Kidney (tissue), 14 donors: ENCODE data around the gene MORN1. TPM values are rescaled to one million over a fixed set of nuclear protein-coding genes. Genes with fewer than 3 reads are reported as not detected.

ENCODE experiments used
- DNase-seq, 5 donors: peaks; one replicate each; pipeline ENCODE4 v3.0.0-alpha.2; 2013 to 2020
- FAIRE-seq: peaks from 2 replicates; lab custom pipeline; 2012; peaks lifted over from hg19 to GRCh38; lab: Jason Lieb, UNC
- H3K27ac ChIP-seq, 2 donors: one replicate each; pipeline ENCODE4 v1.7.0; 2013; ENCODE audit warnings: low read depth in 2 of 2, low read length in 2 of 2, inconsistent platforms in 1 of 2
- H3K27me3 ChIP-seq: one replicate; pipeline ENCODE4 v1.7.1; 2013; ENCODE audit warnings: low read length, inconsistent platforms; ENCODE audit not compliant: control insufficient read depth, insufficient read depth
- H3K36me3 ChIP-seq, 3 donors: one replicate each; pipeline versions ENCODE4 v1.7.0 to v1.7.1; 2013; ENCODE audit warnings: low read length in 3 of 3, control low read depth in 1 of 3, inconsistent platforms in 1 of 3; ENCODE audit not compliant: insufficient read depth in 3 of 3, control insufficient read depth in 2 of 3
- H3K4me1 ChIP-seq, 3 donors: one replicate each; pipeline versions ENCODE4 v1.7.0 to v1.7.1; 2013; ENCODE audit warnings: low read length in 3 of 3, inconsistent platforms in 1 of 3, low read depth in 1 of 3; ENCODE audit not compliant: control insufficient read depth in 2 of 3, insufficient read depth in 2 of 3
- H3K4me3 ChIP-seq, 3 donors: one replicate each; pipeline versions ENCODE4 v1.7.0 to v1.8.1; 2013; ENCODE audit warnings: low read length in 3 of 3, control low read depth in 1 of 3, inconsistent platforms in 1 of 3
- H3K9ac ChIP-seq, 3 donors: one replicate each; pipeline versions ENCODE4 v1.7.0 to v1.7.1; 2013; ENCODE audit warnings: low read length in 3 of 3, control low read depth in 1 of 3, inconsistent platforms in 1 of 3
- H3K9me3 ChIP-seq, 3 donors: one replicate each; pipeline versions ENCODE4 v1.7.0 to v1.7.1; 2013; ENCODE audit warnings: low read length in 3 of 3, control low read depth in 1 of 3, inconsistent platforms in 1 of 3; ENCODE audit not compliant: control insufficient read depth in 2 of 3, insufficient read depth in 1 of 3
- CTCF ChIP-seq: IDR thresholded peaks from 3 replicates; pipeline ENCODE4 v1.5.1; 2012; ENCODE audit warnings: mild to moderate bottlenecking, moderate library complexity, borderline replicate concordance; ENCODE audit not compliant: insufficient read depth; ENCODE audit errors: extremely low read depth
- intact Hi-C: fragments of 100-400 bp; cut with DNase I; formaldehyde crosslinking; loops from one replicate; pipeline ENCODE4 v1.11.1; 2022
- polyA plus RNA-seq: library from polyadenylated mRNA; stranded (reverse); fragments of 350-450 nt; fragmentation: Illumina TruSeq; extraction: RNeasy Lipid Tissue Mini Kit (QIAGEN cat#74804); gene quantifications from one replicate; pipeline ENCODE4 v1.2.3, GENCODE V29; 2014; ENCODE audit warnings: low read depth, low replicate concordance; ENCODE audit not compliant: insufficient read depth
- total RNA-seq: library from RNA; stranded (reverse); fragmentation: NEBNext Ultra II Directional; extraction: Animal tissue kit (Norgen Biotek cat#: 25700); gene quantifications from one replicate; pipeline ENCODE4 v1.2.1, GENCODE V29; 2021
- donor health status: control.
- donor health status: control.
- donor health status: control.
- donor health status: control.
- donor health status: control.
- donor health status: DM: yes; HTN: yes; CAD: no.
- donor health status: Normal renal cell carcinoma (clear cell type).

The MORN1 gene
- total and polyA plus RNA-seq, 2 donors from 2014 or later: 9.0 to 24.7 TPM

DNA sequence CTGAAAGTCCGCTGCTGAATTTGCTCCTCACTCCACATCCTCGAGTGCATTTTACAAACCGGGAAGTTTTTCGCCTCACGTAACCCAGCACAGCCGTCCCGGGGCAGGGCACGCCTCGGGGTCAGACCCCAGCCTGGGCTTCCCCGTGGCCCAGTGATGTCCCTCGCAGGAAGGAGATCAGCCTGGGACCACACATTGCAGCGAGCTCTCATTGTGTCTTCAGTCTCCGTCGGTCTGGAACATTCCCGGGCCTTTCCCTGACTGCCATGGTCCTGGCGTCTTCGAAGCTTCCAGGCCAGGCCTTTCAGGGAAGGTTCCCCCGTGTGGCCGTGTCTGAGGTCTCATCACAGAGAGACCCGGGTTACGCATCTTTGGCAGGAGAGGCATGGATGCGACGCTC lies 43.5 kb downstream of the MORN1 start:
- H3K27ac ChIP-seq: no peak overlapping the region
- no peaks in the 10 kb centered on the region for H3K36me3 ChIP-seq
- intact Hi-C loops: no loop called here
- no peak overlapping the region for H3K9ac ChIP-seq
- FAIRE-seq (no peak), DNase-seq (peak in 4 of 5 donors; percentile 33 to 68 (median 42))
- no peak overlapping the region for H3K4me3 ChIP-seq
- no peaks in the 10 kb centered on the region for H3K9me3 ChIP-seq
- no peak for TF ChIP-seq CTCF
- H3K27me3 ChIP-seq: no peaks in the 10 kb centered on the region
- H3K4me1 ChIP-seq: peaks cover 0 to 2% (median 0%) of the 10 kb centered on the region in 3 donors

GRCh38 chr1:2347409-2347785 lies 44.0 kb downstream of the MORN1 start:
- FAIRE-seq: no peak
- Histone ChIP-seq H3K9ac (no peak overlapping the region), H3K27me3 (no peaks in the 10 kb centered on the region), H3K36me3 (no peaks in the 10 kb centered on the region), H3K27ac (no peak overlapping the region), H3K4me1 (peaks cover 0 to 2% (median 0%) of the 10 kb centered on the region in 3 donors), H3K4me3 (no peak overlapping the region), H3K9me3 (no peaks in the 10 kb centered on the region)
- intact Hi-C loops: no loop called here
- peak in 3 of 5 donors; percentile 46 to 69 (median 49) for DNase-seq
- no peak for TF ChIP-seq CTCF

DNA sequence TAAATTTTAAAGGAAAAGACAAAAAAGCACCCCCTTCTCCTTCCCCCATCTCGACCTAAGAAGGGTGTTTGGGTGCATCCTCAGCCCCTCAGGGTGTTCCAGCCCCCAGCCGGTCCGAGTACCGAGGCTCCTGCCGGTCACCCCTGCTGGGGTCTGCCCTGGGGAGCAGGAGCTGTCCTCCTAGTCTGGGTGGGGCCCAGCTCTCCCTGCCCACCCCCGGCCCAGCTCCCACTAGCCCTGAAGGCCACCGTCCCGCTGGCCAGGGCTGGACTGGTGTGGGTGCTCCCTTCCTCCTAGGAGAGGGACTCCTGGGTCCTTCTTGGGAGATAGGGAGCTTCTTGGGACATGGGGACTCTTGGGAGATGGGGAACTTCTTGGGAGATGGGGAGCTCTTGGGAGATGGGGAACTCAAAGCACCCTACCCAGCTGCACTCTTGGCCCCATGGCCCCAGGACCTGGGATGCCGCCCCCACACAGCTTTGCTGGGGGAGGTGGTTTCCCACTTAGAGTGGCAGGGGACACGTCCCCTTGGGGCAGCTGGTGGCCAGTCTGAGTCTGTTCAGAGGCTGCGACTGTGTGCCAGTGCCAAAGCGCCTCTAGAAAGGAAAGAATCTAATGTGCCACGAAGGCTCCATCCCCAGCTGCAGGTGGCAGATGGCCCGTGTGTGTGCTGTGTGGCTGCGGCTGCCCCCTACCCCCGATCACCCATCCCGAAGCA lies 44.5 kb downstream of the MORN1 start:
- Histone ChIP-seq H3K27me3 (no peaks in the 10 kb centered on the region), H3K4me3 (no peak overlapping the region), H3K27ac (no peak overlapping the region), H3K9ac (no peak overlapping the region), H3K9me3 (no peaks in the 10 kb centered on the region), H3K36me3 (no peaks in the 10 kb centered on the region), H3K4me1 (peaks cover 0 to 2% (median 0%) of the 10 kb centered on the region in 3 donors)
- DNase-seq: peak in 1 of 5 donors; percentile 59
- FAIRE-seq: no peak
- intact Hi-C loops: no loop called here
- no peak for TF ChIP-seq CTCF
